ENCODE data around the gene CSMD2. TPM values are rescaled to one million over a fixed set of nuclear protein-coding genes. Genes with fewer than 3 reads are reported as not detected.

Gene CSMD2
- total and polyA plus RNA-seq, 2 of the 4 experiments (the other 2 are of a cell fraction): under 0.01 to 0.36 TPM

DNA sequence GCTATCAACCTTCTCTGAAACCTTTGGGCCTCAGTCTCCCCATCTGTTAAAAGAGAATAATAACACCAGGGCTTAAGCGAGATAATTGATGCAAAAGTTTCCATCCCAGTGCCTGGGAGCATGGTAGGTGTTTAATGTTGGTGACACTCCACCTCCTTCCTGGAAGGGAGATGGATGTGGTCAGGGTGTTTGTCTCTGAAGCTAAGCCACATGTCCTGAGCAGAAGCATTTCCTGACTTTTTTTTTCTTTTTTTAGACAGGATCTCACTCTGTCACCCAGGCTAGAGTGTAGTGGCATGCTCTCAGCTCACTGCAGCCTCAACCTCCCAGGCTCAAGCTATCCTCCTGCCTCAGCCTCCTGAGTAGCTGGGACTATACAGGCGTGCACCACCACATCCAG is 373.8 kb downstream of the CSMD2 start:
- dilution Hi-C loops (cut with HindIII; ENCODE audit: low sequenced_read_pairs, unreplicated experiment): no loop called here
- H3K4me2 ChIP-seq (ENCODE audit: low read depth, low read length): no peak overlapping the region
- no peak overlapping the region for H3K14ac ChIP-seq (replicated peaks; ENCODE audit: low read depth, low read length)
- no peak overlapping the region for H2AK9ac ChIP-seq (replicated peaks; ENCODE audit: low read depth, low read length, poor library complexity)
- ATAC-seq (ENCODE audit: low read depth) (no peak), DNase-seq (no peak)
- no peak overlapping the region for H2AFZ ChIP-seq (replicated peaks; ENCODE audit: low read length, poor library complexity)
- no peak overlapping the region for H3K4ac ChIP-seq (ENCODE audit: low read depth, low read length)
- no peak overlapping the region for H3K4me3 ChIP-seq (ENCODE audit: insufficient read depth, low read depth, low read length)
- TF ChIP-seq RFX5 (IDR thresholded peaks at IDR 0.05; ENCODE audit: low read depth, low read length): no peak
- TF ChIP-seq USF2 (IDR thresholded peaks at IDR 0.05; ENCODE audit: low read depth, low read length): no peak
- TF ChIP-seq, protein P1, sequence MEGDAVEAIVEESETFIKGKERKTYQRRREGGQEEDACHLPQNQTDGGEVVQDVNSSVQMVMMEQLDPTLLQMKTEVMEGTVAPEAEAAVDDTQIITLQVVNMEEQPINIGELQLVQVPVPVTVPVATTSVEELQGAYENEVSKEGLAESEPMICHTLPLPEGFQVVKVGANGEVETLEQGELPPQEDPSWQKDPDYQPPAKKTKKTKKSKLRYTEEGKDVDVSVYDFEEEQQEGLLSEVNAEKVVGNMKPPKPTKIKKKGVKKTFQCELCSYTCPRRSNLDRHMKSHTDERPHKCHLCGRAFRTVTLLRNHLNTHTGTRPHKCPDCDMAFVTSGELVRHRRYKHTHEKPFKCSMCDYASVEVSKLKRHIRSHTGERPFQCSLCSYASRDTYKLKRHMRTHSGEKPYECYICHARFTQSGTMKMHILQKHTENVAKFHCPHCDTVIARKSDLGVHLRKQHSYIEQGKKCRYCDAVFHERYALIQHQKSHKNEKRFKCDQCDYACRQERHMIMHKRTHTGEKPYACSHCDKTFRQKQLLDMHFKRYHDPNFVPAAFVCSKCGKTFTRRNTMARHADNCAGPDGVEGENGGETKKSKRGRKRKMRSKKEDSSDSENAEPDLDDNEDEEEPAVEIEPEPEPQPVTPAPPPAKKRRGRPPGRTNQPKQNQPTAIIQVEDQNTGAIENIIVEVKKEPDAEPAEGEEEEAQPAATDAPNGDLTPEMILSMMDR (conservative IDR thresholded peaks at IDR 0.05; ENCODE audit: low read depth, low read length): no peak
- TF ChIP-seq POLR2A (IDR thresholded peaks at IDR 0.05; ENCODE audit: low read depth, low read length): no peak
- no peak for TF ChIP-seq ELK1 (IDR thresholded peaks at IDR 0.05; ENCODE audit: borderline replicate concordance, low read depth, low read length)
- no peak for TF ChIP-seq MAZ (IDR thresholded peaks at IDR 0.05; ENCODE audit: borderline replicate concordance, low read depth, low read length)
- TF ChIP-seq NFE2L2 (IDR thresholded peaks at IDR 0.05; ENCODE audit: low read depth, low read length): no peak
- TF ChIP-seq RAD21 (IDR thresholded peaks at IDR 0.05; ENCODE audit: low read length): no peak
- no peak for TF ChIP-seq RCOR1 (IDR thresholded peaks at IDR 0.05; ENCODE audit: insufficient replicate concordance, low read length)
- no peak for TF ChIP-seq SMC3 (IDR thresholded peaks at IDR 0.05; ENCODE audit: low read depth, low read length)
- no peak for TF ChIP-seq MAFK (IDR thresholded peaks at IDR 0.05; ENCODE audit: low read depth, low read length)
- intact Hi-C loops (cut with micrococcal nuclease): no loop called here
- no peaks in the 10 kb centered on the region for H3K4me1 ChIP-seq (ENCODE audit: control insufficient read depth, insufficient read depth, low read length)
- no peaks in the 10 kb centered on the region for H3K9me1 ChIP-seq (ENCODE audit: insufficient read depth, low read length)
- BruUV-seq (replicated peaks): no TSS peak
- no peaks in the 10 kb centered on the region for H3K79me1 ChIP-seq (ENCODE audit: low read depth in 1 of 2, low read length in 2 of 2)
- H3K9me3 ChIP-seq (ENCODE audit: control insufficient read depth, insufficient read depth, low read length): peaks cover 17% of the 10 kb centered on the region
- no peak overlapping the region for H3K56ac ChIP-seq (ENCODE audit: extremely low read depth, insufficient read depth, low read length)
- H3K27me3 ChIP-seq (ENCODE audit: control insufficient read depth, insufficient read depth, low read length): no peaks in the 10 kb centered on the region
- no peak overlapping the region for H4K5ac ChIP-seq (ENCODE audit: low read depth, low read length)
- H3K27ac ChIP-seq (ENCODE audit: insufficient read depth, low read length): no peak overlapping the region
- ChIA-PET POLR2A (ENCODE audit: unreplicated experiment) (no interaction called here), CTCF (no interaction called here)
- H3K18ac ChIP-seq (ENCODE audit: low read depth, low read length): no peak overlapping the region
- no peak overlapping the region for H4K91ac ChIP-seq (ENCODE audit: insufficient read depth, low read depth, low read length)
- no peak overlapping the region for H2BK5ac ChIP-seq (ENCODE audit: low read depth, low read length, poor library complexity, severe bottlenecking)
- no peak overlapping the region for H3K23ac ChIP-seq (ENCODE audit: low read depth, low read length)
- no peak overlapping the region for H2BK120ac ChIP-seq (ENCODE audit: low read depth, low read length)
- no peaks in the 10 kb centered on the region for H3K36me3 ChIP-seq (ENCODE audit: control insufficient read depth, insufficient read depth, low read length)
- in situ Hi-C loops (cut with MboI; ENCODE audit: low sequenced_read_pairs): no loop called here
- no peak overlapping the region for H4K8ac ChIP-seq (ENCODE audit: low read depth in 2 of 2, low read length in 2 of 2)
- H2BK15ac ChIP-seq (ENCODE audit: low read depth, low read length): no peak overlapping the region
- no peak overlapping the region for H2AK5ac ChIP-seq (ENCODE audit: low read depth, low read length)
- WGBS, 2 experiments (ENCODE audit: extremely low coverage in 2 of 2, insufficient read length in 1 of 2): no CpG with 5 or more reads among the region's 2 CpGs
- no peaks in the 10 kb centered on the region for H4K20me1 ChIP-seq (ENCODE audit: insufficient read depth, low read length)
- H3K9ac ChIP-seq (ENCODE audit: low read depth, low read length): no peak overlapping the region
- H2BK20ac ChIP-seq (ENCODE audit: low read depth, low read length): no peak overlapping the region
